ENCODE data around the gene CCR4. TPM values are rescaled to one million over a fixed set of nuclear protein-coding genes. Genes with fewer than 3 reads are reported as not detected.
"Not testable (repeated sequence)": the region's sequence is repeated elsewhere in the genome, so short reads cannot be mapped to it uniquely, and the experiment has no call there.

Gene CCR4
- total and polyA plus RNA-seq, 10 donors, result 0.28 to 9.4 (median 4.9) TPM

DNA sequence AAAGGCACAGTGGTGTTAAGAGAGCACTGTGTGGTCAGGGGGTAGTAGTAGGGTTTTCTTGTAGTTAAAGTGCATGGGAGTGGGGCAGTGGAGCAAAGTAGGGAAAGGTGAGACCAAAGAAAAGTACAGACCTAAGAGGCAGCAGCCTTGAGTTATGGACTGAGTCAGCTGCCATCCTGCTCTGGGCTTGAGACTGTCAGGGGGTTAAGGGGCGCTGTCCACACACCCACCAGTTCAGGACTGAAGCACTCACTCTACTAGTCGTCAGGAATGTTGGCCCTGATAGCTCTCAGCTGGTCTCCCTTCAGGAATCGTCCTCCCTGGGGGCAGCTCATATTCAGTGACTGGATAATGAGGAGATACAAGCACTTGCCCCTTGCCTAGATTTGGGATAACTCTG lies 7.9 kb downstream of the CCR4 start:
- no peak for DNase-seq
- 58 to 79% (median 72%) methylated on average over 3 of the region's 3 CpGs for WGBS, 5 donors
- H3K36me3 ChIP-seq, result no peaks in the 10 kb centered on the region
- intact Hi-C loops (cut with DNase I; ENCODE audit: low total_unique reads), result loop anchor here (10.0 kb wide), 1 partner anchor 415 kb away; no protein-coding TSS in a partner anchor
- H3K27ac ChIP-seq, result no peak overlapping the region
- peaks cover 0 to 4% (median 0%) of the 10 kb centered on the region in 6 donors for H3K4me1 ChIP-seq
- H3K4me3 ChIP-seq, result no peak overlapping the region
- no peaks in the 10 kb centered on the region for H3K27me3 ChIP-seq (replicated peaks in 1 of 7)
- H3K9me3 ChIP-seq, result no peaks in the 10 kb centered on the region
- TF ChIP-seq POLR2A (IDR thresholded peaks at IDR 0.05), result no peak
- TF ChIP-seq, protein P1, sequence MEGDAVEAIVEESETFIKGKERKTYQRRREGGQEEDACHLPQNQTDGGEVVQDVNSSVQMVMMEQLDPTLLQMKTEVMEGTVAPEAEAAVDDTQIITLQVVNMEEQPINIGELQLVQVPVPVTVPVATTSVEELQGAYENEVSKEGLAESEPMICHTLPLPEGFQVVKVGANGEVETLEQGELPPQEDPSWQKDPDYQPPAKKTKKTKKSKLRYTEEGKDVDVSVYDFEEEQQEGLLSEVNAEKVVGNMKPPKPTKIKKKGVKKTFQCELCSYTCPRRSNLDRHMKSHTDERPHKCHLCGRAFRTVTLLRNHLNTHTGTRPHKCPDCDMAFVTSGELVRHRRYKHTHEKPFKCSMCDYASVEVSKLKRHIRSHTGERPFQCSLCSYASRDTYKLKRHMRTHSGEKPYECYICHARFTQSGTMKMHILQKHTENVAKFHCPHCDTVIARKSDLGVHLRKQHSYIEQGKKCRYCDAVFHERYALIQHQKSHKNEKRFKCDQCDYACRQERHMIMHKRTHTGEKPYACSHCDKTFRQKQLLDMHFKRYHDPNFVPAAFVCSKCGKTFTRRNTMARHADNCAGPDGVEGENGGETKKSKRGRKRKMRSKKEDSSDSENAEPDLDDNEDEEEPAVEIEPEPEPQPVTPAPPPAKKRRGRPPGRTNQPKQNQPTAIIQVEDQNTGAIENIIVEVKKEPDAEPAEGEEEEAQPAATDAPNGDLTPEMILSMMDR (IDR thresholded peaks at IDR 0.05 in 8 of 11, conservative IDR thresholded peaks at IDR 0.05 in 3 of 11), result no peak
- no peak for TF ChIP-seq POLR2AphosphoS5 (IDR thresholded peaks at IDR 0.05)

DNA sequence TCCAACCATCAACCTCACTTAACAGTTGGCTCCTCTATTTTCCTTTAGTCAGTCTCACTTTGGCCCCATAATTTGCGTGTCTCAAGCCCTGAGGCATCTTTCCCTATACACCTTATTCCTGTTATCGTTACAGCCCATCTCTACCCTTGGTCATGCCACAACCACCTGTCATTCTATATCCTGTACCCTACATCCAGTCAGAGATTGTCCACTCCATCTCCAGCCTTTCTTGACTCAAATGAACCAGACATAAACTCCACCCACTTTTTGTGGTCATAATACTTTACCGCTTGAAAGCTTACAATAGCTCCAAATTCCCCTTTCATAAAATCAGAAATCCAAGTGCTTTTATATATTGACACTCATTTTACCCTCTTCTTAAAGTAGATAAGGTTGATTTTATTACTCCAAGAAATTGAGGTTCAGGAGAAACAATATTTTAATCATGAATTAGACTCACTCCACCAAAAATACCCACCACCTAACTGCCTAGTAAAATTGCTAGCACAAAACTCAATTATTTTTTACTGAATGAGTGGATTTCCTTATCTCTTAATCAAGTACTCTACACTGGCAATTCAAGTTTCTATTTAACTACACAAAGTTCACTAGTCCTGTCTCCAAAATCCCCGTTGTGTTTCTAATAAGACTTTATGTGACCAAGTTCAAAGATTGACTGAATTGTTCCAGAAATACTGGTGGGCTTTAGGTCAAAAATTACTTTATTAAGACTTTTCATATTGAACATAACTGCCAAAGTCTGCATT lies 9.1 kb downstream of the CCR4 start:
- H3K4me1 ChIP-seq, result peaks cover 0 to 4% (median 0%) of the 10 kb centered on the region in 6 donors
- peaks cover 0 to 12% (median 10%) of the 10 kb centered on the region in 8 donors for H3K9me3 ChIP-seq
- peaks cover 0 to under 1% (median 0%) of the 10 kb centered on the region in 6 donors for H3K36me3 ChIP-seq
- no peaks in the 10 kb centered on the region for H3K27me3 ChIP-seq (replicated peaks in 1 of 7)
- H3K4me3 ChIP-seq, result no peak overlapping the region
- WGBS, 5 donors, result 70 to 83% (median 74%) methylated on average over 4 of the region's 4 CpGs
- no peak for DNase-seq
- intact Hi-C loops (cut with DNase I; ENCODE audit: low total_unique reads), result no loop called here
- TF ChIP-seq, protein P1 (IDR thresholded peaks at IDR 0.05 in 8 of 11, conservative IDR thresholded peaks at IDR 0.05 in 3 of 11), result no peak
- TF ChIP-seq POLR2AphosphoS5 (IDR thresholded peaks at IDR 0.05) (no peak), POLR2A (IDR thresholded peaks at IDR 0.05) (no peak)
- H3K27ac ChIP-seq, result peak overlapping the region in 1 of 8 donors; percentile 9

DNA sequence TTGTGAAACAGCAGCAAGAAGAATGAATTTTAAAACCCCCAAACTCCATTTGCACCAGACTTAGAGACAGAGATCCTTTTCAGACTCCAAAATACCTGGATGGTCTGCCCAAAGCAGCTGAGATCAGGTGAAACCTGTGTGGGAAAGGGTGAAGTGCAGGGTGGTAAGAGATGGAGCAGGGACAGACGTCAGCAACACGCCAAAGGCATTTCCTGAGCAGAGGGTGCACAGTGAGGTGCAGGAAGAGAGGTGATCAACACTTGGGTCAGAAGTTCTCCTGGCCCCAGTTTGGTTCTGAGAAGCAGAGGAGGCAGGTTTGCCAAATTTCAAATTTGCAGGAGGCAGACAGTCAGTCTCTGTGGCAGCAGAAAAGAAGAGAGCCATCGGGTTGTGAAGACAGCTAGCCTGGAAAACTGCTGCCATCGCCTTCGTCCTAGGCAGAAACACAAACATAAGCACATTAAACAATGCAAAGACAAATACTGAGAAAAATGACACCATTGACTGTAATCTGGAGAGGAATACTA lies 9.8 kb downstream of the CCR4 start:
- peaks cover 0 to 6% (median 0%) of the 10 kb centered on the region in 6 donors for H3K36me3 ChIP-seq
- intact Hi-C loops (cut with DNase I; ENCODE audit: low total_unique reads), result no loop called here
- peak overlapping the region in 1 of 8 donors; percentile 9 for H3K27ac ChIP-seq
- H3K27me3 ChIP-seq (replicated peaks in 1 of 7), result no peaks in the 10 kb centered on the region
- peaks cover 0 to 4% (median 0%) of the 10 kb centered on the region in 6 donors for H3K4me1 ChIP-seq
- 67 to 78% (median 74%) methylated on average over 5 of the region's 5 CpGs for WGBS, 5 donors
- peaks cover 0 to 19% (median 17%) of the 10 kb centered on the region in 8 donors for H3K9me3 ChIP-seq
- TF ChIP-seq POLR2AphosphoS5 (IDR thresholded peaks at IDR 0.05), result peak in 1 of 3 donors; percentile 68
- TF ChIP-seq, protein P1 (IDR thresholded peaks at IDR 0.05 in 8 of 11, conservative IDR thresholded peaks at IDR 0.05 in 3 of 11), result no peak
- H3K4me3 ChIP-seq, result no peak overlapping the region
- no peak for DNase-seq

DNA sequence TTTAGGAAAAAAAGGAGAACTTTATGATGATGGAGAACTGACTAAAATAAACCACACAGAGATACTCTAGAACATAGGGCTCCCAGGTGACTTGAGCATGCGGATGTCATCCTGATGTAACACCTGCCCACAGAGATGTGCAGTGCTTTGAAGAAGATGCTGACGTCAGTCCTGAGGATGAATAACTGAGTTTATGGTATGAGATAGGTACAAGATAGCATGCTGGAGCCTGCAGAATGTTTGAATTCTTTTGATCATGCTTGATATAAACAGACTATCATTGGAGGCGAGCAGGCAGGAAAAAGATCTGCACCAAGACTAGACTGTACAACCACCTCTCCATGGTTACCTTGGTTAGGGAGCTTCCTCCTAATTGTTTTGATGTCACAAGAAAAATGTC lies 12.4 kb downstream of the CCR4 start:
- H3K4me1 ChIP-seq, result peaks cover 0 to 4% (median 0%) of the 10 kb centered on the region in 6 donors
- WGBS, 5 donors, result 85 to 98% (median 90%) methylated on average over 3 of the region's 3 CpGs
- peaks cover 0 to 6% (median 0%) of the 10 kb centered on the region in 6 donors for H3K36me3 ChIP-seq
- peaks cover 0 to 25% (median 23%) of the 10 kb centered on the region in 8 donors for H3K9me3 ChIP-seq
- no peak overlapping the region for H3K4me3 ChIP-seq
- TF ChIP-seq POLR2AphosphoS5 (IDR thresholded peaks at IDR 0.05) (no peak), POLR2A (IDR thresholded peaks at IDR 0.05) (no peak)
- TF ChIP-seq, protein P1 (IDR thresholded peaks at IDR 0.05 in 8 of 11, conservative IDR thresholded peaks at IDR 0.05 in 3 of 11), result no peak
- no peaks in the 10 kb centered on the region for H3K27me3 ChIP-seq (replicated peaks in 1 of 7)
- no peak overlapping the region for H3K27ac ChIP-seq
- DNase-seq, result no peak
- intact Hi-C loops (cut with DNase I; ENCODE audit: low total_unique reads), result no loop called here

DNA sequence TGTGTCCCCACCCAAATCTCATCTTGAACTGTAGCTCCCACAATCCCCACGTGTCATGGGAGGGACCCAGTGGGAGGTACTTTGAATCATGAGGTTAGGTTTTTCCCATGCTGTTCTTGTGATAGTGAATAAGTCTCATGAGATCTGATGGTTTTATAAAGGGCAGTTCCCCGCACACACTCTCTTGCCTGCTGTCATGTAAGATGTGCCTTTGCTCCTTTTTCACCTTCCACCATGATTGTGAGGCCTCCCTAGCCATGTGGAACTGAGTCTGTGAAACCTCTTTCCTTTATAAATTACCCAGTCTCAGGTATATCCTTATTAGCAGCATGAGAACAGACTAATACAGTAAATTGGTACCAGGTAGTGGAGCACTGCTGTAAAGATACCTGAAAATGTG lies 13.3 kb downstream of the CCR4 start:
- intact Hi-C loops (cut with DNase I; ENCODE audit: low total_unique reads); H3K27me3 ChIP-seq (replicated peaks in 1 of 7); H3K4me1 ChIP-seq; DNase-seq; H3K36me3 ChIP-seq; H3K4me3 ChIP-seq; H3K27ac ChIP-seq: not testable (repeated sequence)
- peaks cover 0 to 25% (median 23%) of the 10 kb centered on the region in 8 donors for H3K9me3 ChIP-seq
- 75 to 84% (median 81%) methylated on average over 2 of the region's 2 CpGs for WGBS, 5 donors

DNA sequence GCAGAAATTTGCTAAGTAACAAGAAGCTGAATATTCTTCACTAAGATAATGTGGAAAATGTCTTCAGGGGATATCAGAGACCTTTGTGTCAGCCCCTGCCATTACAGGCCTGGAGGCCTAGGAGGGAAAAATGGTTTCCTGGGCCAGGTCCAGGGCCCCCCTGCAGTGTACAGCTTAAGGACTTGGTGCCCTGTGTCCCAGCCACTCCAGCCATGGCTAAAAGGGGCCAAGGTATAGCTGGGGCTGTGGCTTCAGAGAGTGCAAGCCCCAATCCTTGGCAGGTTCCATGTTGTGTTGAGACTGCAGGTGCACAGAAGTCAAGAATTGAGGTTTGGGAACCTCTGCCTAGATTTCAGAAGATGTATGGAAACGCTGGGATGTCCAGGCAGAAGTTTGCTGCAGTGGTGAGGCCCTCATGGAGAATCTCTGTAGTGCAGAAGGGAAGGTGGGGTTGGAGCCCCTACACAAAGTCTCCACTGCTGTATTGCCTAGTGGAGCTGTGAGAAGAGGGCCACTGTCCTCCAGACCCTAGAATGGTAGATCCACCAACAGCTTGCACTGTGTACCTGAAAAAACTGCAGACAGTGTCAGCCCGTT lies 14.3 kb downstream of the CCR4 start:
- H3K4me1 ChIP-seq; DNase-seq; H3K27ac ChIP-seq; H3K27me3 ChIP-seq (replicated peaks in 1 of 7); H3K4me3 ChIP-seq; intact Hi-C loops (cut with DNase I; ENCODE audit: low total_unique reads); H3K36me3 ChIP-seq: not testable (repeated sequence)
- 75 to 96% (median 88%) methylated on average over 1 to 2 of the region's 2 CpGs for WGBS, 5 donors
- peaks cover 0 to 25% (median 23%) of the 10 kb centered on the region in 8 donors for H3K9me3 ChIP-seq
